Kidney (tissue), 14 donors: ENCODE data around the gene MRPS34. TPM values are rescaled to one million over a fixed set of nuclear protein-coding genes. Genes with fewer than 3 reads are reported as not detected.

ENCODE experiments used
- DNase-seq, 5 donors: peaks; one replicate each; pipeline ENCODE4 v3.0.0-alpha.2; 2013 to 2020
- FAIRE-seq: peaks from 2 replicates; lab custom pipeline; 2012; peaks lifted over from hg19 to GRCh38; lab: Jason Lieb, UNC
- H3K27ac ChIP-seq, 2 donors: one replicate each; pipeline ENCODE4 v1.7.0; 2013; ENCODE audit warnings: low read depth in 2 of 2, low read length in 2 of 2, inconsistent platforms in 1 of 2
- H3K27me3 ChIP-seq: one replicate; pipeline ENCODE4 v1.7.1; 2013; ENCODE audit warnings: low read length, inconsistent platforms; ENCODE audit not compliant: control insufficient read depth, insufficient read depth
- H3K36me3 ChIP-seq, 3 donors: one replicate each; pipeline versions ENCODE4 v1.7.0 to v1.7.1; 2013; ENCODE audit warnings: low read length in 3 of 3, control low read depth in 1 of 3, inconsistent platforms in 1 of 3; ENCODE audit not compliant: insufficient read depth in 3 of 3, control insufficient read depth in 2 of 3
- H3K4me1 ChIP-seq, 3 donors: one replicate each; pipeline versions ENCODE4 v1.7.0 to v1.7.1; 2013; ENCODE audit warnings: low read length in 3 of 3, inconsistent platforms in 1 of 3, low read depth in 1 of 3; ENCODE audit not compliant: control insufficient read depth in 2 of 3, insufficient read depth in 2 of 3
- H3K4me3 ChIP-seq, 3 donors: one replicate each; pipeline versions ENCODE4 v1.7.0 to v1.8.1; 2013; ENCODE audit warnings: low read length in 3 of 3, control low read depth in 1 of 3, inconsistent platforms in 1 of 3
- H3K9ac ChIP-seq, 3 donors: one replicate each; pipeline versions ENCODE4 v1.7.0 to v1.7.1; 2013; ENCODE audit warnings: low read length in 3 of 3, control low read depth in 1 of 3, inconsistent platforms in 1 of 3
- H3K9me3 ChIP-seq, 3 donors: one replicate each; pipeline versions ENCODE4 v1.7.0 to v1.7.1; 2013; ENCODE audit warnings: low read length in 3 of 3, control low read depth in 1 of 3, inconsistent platforms in 1 of 3; ENCODE audit not compliant: control insufficient read depth in 2 of 3, insufficient read depth in 1 of 3
- intact Hi-C: fragments of 100-400 bp; cut with DNase I; formaldehyde crosslinking; loops from one replicate; pipeline ENCODE4 v1.11.1; 2022
- polyA plus RNA-seq: library from polyadenylated mRNA; stranded (reverse); fragments of 350-450 nt; fragmentation: Illumina TruSeq; extraction: RNeasy Lipid Tissue Mini Kit (QIAGEN cat#74804); gene quantifications from one replicate; pipeline ENCODE4 v1.2.3, GENCODE V29; 2014; ENCODE audit warnings: low read depth, low replicate concordance; ENCODE audit not compliant: insufficient read depth
- total RNA-seq: library from RNA; stranded (reverse); fragmentation: NEBNext Ultra II Directional; extraction: Animal tissue kit (Norgen Biotek cat#: 25700); gene quantifications from one replicate; pipeline ENCODE4 v1.2.1, GENCODE V29; 2021
- TF ChIP-seq, protein P1 (sequence below): IDR thresholded peaks from 3 replicates; pipeline ENCODE4 v1.5.1; 2012; ENCODE audit warnings: mild to moderate bottlenecking, moderate library complexity, borderline replicate concordance; ENCODE audit not compliant: insufficient read depth; ENCODE audit errors: extremely low read depth
- donor health status: control.
- donor health status: control.
- donor health status: control.
- donor health status: control.
- donor health status: control.
- donor health status: DM: yes; HTN: yes; CAD: no.
- donor health status: Normal renal cell carcinoma (clear cell type).

MRPS34 gene
- total and polyA plus RNA-seq, 2 donors from 2014 or later = 61.7 to 187 TPM

DNA sequence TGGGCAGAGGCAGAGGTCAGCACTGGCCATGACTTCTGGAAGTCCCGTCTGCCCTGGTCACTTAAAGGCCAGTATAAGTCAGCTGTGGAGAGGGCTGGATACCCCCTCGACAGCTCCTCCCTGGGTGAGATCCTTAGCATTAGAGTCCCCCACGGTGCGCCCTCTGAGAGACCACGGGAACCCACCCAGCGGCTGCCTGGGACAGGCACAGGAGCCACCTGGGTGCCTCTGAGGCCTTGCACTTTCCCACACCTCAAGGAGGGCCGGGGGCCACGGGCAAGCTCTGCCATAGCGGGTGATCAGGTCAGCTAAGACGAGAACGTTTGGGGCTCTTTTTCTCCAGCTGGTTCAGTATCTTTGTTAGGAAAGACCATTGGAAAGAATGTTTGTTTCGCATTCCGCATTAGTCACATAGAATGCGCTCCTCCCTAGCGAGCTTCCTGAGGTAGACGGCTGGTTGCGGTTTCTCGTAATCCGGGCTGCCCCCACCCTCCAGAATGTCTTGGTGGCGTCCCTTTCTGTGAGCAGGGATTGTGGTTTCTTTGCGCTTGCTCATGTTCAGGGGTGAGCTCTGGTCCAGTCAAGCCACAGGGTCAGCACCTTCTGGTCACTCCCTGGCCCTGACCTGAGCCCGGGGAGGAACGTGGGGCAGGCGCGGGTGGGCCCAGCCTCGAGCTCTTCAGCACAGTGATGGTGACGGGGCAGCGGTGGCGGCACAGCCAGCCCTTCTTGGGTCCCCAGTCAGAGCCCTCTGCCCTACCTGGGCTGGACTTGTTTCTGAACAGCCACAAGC, 26.8 kb downstream of the MRPS34 start:
- no peak overlapping the region for H3K9ac ChIP-seq
- no peak overlapping the region for H3K27ac ChIP-seq
- no peak for DNase-seq
- intact Hi-C loops = no loop called here
- no peaks in the 10 kb centered on the region for H3K4me1 ChIP-seq
- TF ChIP-seq, protein P1, sequence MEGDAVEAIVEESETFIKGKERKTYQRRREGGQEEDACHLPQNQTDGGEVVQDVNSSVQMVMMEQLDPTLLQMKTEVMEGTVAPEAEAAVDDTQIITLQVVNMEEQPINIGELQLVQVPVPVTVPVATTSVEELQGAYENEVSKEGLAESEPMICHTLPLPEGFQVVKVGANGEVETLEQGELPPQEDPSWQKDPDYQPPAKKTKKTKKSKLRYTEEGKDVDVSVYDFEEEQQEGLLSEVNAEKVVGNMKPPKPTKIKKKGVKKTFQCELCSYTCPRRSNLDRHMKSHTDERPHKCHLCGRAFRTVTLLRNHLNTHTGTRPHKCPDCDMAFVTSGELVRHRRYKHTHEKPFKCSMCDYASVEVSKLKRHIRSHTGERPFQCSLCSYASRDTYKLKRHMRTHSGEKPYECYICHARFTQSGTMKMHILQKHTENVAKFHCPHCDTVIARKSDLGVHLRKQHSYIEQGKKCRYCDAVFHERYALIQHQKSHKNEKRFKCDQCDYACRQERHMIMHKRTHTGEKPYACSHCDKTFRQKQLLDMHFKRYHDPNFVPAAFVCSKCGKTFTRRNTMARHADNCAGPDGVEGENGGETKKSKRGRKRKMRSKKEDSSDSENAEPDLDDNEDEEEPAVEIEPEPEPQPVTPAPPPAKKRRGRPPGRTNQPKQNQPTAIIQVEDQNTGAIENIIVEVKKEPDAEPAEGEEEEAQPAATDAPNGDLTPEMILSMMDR = no peak
- H3K27me3 ChIP-seq = no peaks in the 10 kb centered on the region
- H3K9me3 ChIP-seq = no peaks in the 10 kb centered on the region
- H3K36me3 ChIP-seq = peaks cover 2 to 35% (median 21%) of the 10 kb centered on the region in 3 donors
- H3K4me3 ChIP-seq = no peak overlapping the region
- no peak for FAIRE-seq

DNA sequence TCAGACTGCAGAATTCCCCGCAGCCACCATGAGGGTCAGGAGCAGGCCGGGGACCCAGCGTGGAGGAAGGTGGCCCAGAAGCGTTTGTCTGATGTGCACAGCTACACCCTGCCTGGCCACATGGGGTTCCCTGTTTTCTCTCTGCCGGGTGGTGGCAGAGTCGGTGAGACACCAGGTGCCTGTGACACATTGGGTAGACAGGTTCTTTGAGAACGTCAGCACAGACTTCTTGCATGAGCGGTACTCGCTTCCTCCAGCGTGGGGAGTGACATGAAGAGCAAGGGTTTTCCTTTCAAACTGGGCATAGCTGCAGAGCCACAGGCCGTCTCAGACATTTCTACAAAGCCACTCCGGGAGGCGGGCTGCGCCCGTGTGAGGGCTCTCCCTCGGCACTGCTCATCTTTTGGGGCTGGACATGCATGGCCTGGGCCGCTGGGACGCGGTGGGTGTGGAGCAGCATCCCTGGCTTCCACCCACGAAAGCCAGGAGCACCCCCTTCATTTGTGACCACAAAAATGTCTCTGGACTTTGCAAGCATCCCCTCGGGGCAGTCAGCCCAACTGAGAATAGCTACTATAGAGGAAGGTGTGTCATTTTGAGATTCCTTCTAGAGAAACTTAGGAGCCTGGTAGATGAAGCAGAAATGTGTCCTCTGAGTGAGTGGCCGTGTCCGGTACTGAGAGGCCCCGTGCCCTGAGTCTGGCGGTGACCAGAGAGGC, 27.6 kb downstream of the MRPS34 start:
- FAIRE-seq = no peak
- H3K9ac ChIP-seq = no peak overlapping the region
- H3K36me3 ChIP-seq = peaks cover 2 to 35% (median 24%) of the 10 kb centered on the region in 3 donors

DNA sequence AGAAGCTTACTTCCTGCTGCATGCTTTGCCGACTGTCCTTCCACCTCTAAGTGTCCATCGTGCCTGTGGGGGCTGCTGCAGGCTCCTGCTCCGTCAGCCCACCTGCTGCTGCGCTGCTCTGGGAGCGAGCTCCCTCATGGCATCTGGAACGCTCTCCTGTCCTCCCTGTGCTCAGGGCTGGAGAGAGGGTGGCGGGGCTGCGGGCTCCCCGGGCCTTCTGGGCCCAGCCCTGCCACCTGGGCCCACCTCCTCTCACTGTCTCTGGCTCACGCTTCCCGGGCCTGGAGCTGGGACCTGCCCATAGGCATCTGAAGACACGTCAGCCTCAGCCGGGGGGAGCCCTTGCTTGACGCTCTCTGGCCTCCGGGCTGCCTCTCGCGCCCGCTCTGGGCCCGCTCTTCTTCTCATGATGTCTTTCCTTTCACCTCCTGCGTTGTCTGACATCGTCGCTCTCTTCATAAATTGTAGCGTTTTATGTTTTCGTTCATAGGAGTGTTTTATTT, 28.5 kb downstream of the MRPS34 start:
- H3K36me3 ChIP-seq = peaks cover 2 to 30% (median 23%) of the 10 kb centered on the region in 3 donors
- no peaks in the 10 kb centered on the region for H3K27me3 ChIP-seq
- no peaks in the 10 kb centered on the region for H3K9me3 ChIP-seq
- intact Hi-C loops = no loop called here
- H3K4me3 ChIP-seq = no peak overlapping the region
- TF ChIP-seq, protein P1 = no peak
- FAIRE-seq (no peak), DNase-seq (no peak)
- H3K27ac ChIP-seq = no peak overlapping the region
- H3K4me1 ChIP-seq = no peaks in the 10 kb centered on the region
- H3K9ac ChIP-seq = no peak overlapping the region

More for the DNA sequence above, 27.6 kb downstream of the MRPS34 start:
- no peak overlapping the region for H3K4me3 ChIP-seq
- no peak overlapping the region for H3K27ac ChIP-seq
- no peaks in the 10 kb centered on the region for H3K4me1 ChIP-seq
- H3K27me3 ChIP-seq = no peaks in the 10 kb centered on the region
- intact Hi-C loops = no loop called here
- TF ChIP-seq, protein P1 = no peak
- no peaks in the 10 kb centered on the region for H3K9me3 ChIP-seq
- no peak for DNase-seq
